ENCODE data around the gene NPM1. TPM values are rescaled to one million over a fixed set of nuclear protein-coding genes. Genes with fewer than 3 reads are reported as not detected.

Gene NPM1
- total RNA-seq, 1 experiment from 2014 or later = 2,693 TPM

DNA sequence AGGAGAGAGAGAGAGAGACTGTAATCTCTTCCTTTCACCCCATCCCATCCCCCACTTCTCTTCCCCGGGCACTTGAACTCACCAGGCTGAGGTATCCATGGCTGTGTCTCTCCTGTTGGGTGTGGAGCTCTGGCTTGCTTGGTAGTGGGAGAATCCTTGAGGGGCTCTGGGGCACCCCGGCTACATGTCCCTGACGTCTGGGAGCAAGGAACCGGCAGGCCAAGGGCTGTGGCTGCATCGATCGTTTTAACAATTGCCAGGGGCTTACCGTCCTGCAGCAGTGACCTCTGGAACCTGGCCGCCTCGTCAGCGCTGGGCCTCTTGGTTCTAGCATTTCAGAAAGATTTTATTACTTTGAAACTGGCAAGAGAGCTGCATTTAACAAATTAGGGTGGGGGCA, 61.8 kb downstream of the NPM1 start:
- POLR2A ChIA-PET = interaction anchor here (1.2 kb wide), 1 partner anchor 28 kb away, joined by 3 read pairs; no protein-coding TSS in a partner anchor
- Histone ChIP-seq H3K9me3 (ENCODE audit: control insufficient read depth in 1 of 2, insufficient read depth in 1 of 2, low read depth in 1 of 2, low read length in 2 of 2) (no peaks in the 10 kb centered on the region), H3K27ac (ENCODE audit: low read depth, low read length) (no peak overlapping the region), H3K36me3 (ENCODE audit: control insufficient read depth in 1 of 2, insufficient read depth in 2 of 2, low read length in 2 of 2) (no peaks in the 10 kb centered on the region), H3K4me1 (ENCODE audit: control insufficient read depth in 1 of 2, insufficient read depth in 2 of 2, low read length in 2 of 2) (peaks cover 14 to 37% of the 10 kb centered on the region in 2 experiments), H3K4me3 (replicated peaks in 1 of 2; ENCODE audit: low read depth in 1 of 2, low read length in 2 of 2) (no peak overlapping the region), H3K9me2 (ENCODE audit: insufficient read depth) (no peaks in the 10 kb centered on the region), H2AFZ (ENCODE audit: low read depth, low read length, poor library complexity, severe bottlenecking) (no peak overlapping the region), H3K27me3 (ENCODE audit: insufficient read depth, low read length) (no peaks in the 10 kb centered on the region), H3K4me2 (ENCODE audit: low read length) (peak overlapping the region; percentile 66; the same call in 1 of the 2 replicates), H4K20me1 (ENCODE audit: insufficient read depth) (no peaks in the 10 kb centered on the region), H3K9ac (ENCODE audit: low read length) (no peak overlapping the region), H3K79me2 (ENCODE audit: insufficient read depth, low read length) (no peaks in the 10 kb centered on the region)
- DNase-seq (ENCODE audit: low read depth, low spot score) = no peak
- TF ChIP-seq EZH2 (IDR thresholded peaks at IDR 0.05) = no peak
- TF ChIP-seq EGR1 (IDR thresholded peaks at IDR 0.05; ENCODE audit: low read depth) = no peak
- TF ChIP-seq, protein P1, sequence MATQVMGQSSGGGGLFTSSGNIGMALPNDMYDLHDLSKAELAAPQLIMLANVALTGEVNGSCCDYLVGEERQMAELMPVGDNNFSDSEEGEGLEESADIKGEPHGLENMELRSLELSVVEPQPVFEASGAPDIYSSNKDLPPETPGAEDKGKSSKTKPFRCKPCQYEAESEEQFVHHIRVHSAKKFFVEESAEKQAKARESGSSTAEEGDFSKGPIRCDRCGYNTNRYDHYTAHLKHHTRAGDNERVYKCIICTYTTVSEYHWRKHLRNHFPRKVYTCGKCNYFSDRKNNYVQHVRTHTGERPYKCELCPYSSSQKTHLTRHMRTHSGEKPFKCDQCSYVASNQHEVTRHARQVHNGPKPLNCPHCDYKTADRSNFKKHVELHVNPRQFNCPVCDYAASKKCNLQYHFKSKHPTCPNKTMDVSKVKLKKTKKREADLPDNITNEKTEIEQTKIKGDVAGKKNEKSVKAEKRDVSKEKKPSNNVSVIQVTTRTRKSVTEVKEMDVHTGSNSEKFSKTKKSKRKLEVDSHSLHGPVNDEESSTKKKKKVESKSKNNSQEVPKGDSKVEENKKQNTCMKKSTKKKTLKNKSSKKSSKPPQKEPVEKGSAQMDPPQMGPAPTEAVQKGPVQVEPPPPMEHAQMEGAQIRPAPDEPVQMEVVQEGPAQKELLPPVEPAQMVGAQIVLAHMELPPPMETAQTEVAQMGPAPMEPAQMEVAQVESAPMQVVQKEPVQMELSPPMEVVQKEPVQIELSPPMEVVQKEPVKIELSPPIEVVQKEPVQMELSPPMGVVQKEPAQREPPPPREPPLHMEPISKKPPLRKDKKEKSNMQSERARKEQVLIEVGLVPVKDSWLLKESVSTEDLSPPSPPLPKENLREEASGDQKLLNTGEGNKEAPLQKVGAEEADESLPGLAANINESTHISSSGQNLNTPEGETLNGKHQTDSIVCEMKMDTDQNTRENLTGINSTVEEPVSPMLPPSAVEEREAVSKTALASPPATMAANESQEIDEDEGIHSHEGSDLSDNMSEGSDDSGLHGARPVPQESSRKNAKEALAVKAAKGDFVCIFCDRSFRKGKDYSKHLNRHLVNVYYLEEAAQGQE (IDR thresholded peaks at IDR 0.05; ENCODE audit: low read depth) = no peak
- no peak for TF ChIP-seq EZH2phosphoT487 (IDR thresholded peaks at IDR 0.05; ENCODE audit: borderline replicate concordance)
- no peak for TF ChIP-seq TCF7L2 (IDR thresholded peaks at IDR 0.05; ENCODE audit: borderline replicate concordance, extremely low read depth, insufficient read depth, insufficient read length)
- no peak for TF ChIP-seq CBX3 (IDR thresholded peaks at IDR 0.05; ENCODE audit: low read depth)
- no peak for TF ChIP-seq CEBPB (IDR thresholded peaks at IDR 0.05; ENCODE audit: low read depth)
- TF ChIP-seq SP1 (IDR thresholded peaks at IDR 0.05; ENCODE audit: low read depth) = no peak
- TF ChIP-seq ZNF274 (IDR thresholded peaks at IDR 0.05; ENCODE audit: low read depth, low read length) = no peak
- TF ChIP-seq POLR2AphosphoS5 (IDR thresholded peaks at IDR 0.05; ENCODE audit: low read depth, low read length) = no peak
- no peak for TF ChIP-seq RAD21 (IDR thresholded peaks at IDR 0.05; ENCODE audit: low read depth)
- TF ChIP-seq, protein P2, sequence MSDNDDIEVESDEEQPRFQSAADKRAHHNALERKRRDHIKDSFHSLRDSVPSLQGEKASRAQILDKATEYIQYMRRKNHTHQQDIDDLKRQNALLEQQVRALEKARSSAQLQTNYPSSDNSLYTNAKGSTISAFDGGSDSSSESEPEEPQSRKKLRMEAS (IDR thresholded peaks at IDR 0.05) = no peak
- TF ChIP-seq, protein P3, sequence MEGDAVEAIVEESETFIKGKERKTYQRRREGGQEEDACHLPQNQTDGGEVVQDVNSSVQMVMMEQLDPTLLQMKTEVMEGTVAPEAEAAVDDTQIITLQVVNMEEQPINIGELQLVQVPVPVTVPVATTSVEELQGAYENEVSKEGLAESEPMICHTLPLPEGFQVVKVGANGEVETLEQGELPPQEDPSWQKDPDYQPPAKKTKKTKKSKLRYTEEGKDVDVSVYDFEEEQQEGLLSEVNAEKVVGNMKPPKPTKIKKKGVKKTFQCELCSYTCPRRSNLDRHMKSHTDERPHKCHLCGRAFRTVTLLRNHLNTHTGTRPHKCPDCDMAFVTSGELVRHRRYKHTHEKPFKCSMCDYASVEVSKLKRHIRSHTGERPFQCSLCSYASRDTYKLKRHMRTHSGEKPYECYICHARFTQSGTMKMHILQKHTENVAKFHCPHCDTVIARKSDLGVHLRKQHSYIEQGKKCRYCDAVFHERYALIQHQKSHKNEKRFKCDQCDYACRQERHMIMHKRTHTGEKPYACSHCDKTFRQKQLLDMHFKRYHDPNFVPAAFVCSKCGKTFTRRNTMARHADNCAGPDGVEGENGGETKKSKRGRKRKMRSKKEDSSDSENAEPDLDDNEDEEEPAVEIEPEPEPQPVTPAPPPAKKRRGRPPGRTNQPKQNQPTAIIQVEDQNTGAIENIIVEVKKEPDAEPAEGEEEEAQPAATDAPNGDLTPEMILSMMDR (IDR thresholded peaks at IDR 0.05 in 2 of 3, conservative IDR thresholded peaks at IDR 0.05 in 1 of 3; ENCODE audit: borderline replicate concordance in 1 of 3, insufficient read depth in 1 of 3, low read depth in 2 of 3, low read length in 2 of 3) = no peak
- RAD21 ChIA-PET (ENCODE audit: low non-redundant PET in 1 of 2, low total read pairs in 2 of 2, uncharacterized antibody in 2 of 2, unreplicated experiment in 2 of 2) = no interaction called here
- CTCF ChIA-PET = no interaction called here
- no TSS peak for BruUV-seq (replicated peaks)
- intact Hi-C loops (cut with micrococcal nuclease) = no loop called here
- ATAC-seq = no peak
